Measurements from ENCODE around the gene P2RY11.

P2RY11 gene

GRCh38 chr19:10145031-10145430, 33.5 kb downstream of the P2RY11 start:
- TF ChIP-seq REST (IDR thresholded peaks at IDR 0.05; ENCODE audit: low read depth) (no peak), EP300 (IDR thresholded peaks at IDR 0.05; ENCODE audit: borderline replicate concordance) (no peak)

- TF ChIP-seq FOXM1 (IDR thresholded peaks at IDR 0.05; ENCODE audit: borderline replicate concordance, low read depth) (no peak), RAD21 (IDR thresholded peaks at IDR 0.05; ENCODE audit: low read depth) (no peak), ZBTB7A (IDR thresholded peaks at IDR 0.05; ENCODE audit: low read depth) (no peak), EP300 (IDR thresholded peaks at IDR 0.05; ENCODE audit: borderline replicate concordance) (no peak), CREB1 (IDR thresholded peaks at IDR 0.05; ENCODE audit: low read depth) (no peak), NFIC (IDR thresholded peaks at IDR 0.05) (no peak), EGR1 (IDR thresholded peaks at IDR 0.05) (no peak), TCF12 (IDR thresholded peaks at IDR 0.05; ENCODE audit: low read depth) (no peak), YY1 (IDR thresholded peaks at IDR 0.05; ENCODE audit: low read depth) (no peak), TAF1 (IDR thresholded peaks at IDR 0.05; ENCODE audit: low read depth) (no peak), CEBPB (IDR thresholded peaks at IDR 0.05) (no peak), USF1 (IDR thresholded peaks at IDR 0.05) (no peak), MAX (IDR thresholded peaks at IDR 0.05) (no peak), REST (IDR thresholded peaks at IDR 0.05; ENCODE audit: low read depth) (no peak), TEAD4 (IDR thresholded peaks at IDR 0.05) (no peak)
These were observed 34.6 kb downstream of the P2RY11 start for GRCh38 chr19:10146142-10146541.

GRCh38 chr19:10149427-10149826, 37.9 kb downstream of the P2RY11 start:
- TF ChIP-seq YY1 (IDR thresholded peaks at IDR 0.05; ENCODE audit: low read depth) (no peak), EGR1 (IDR thresholded peaks at IDR 0.05) (no peak), MAX (IDR thresholded peaks at IDR 0.05) (no peak), TEAD4 (IDR thresholded peaks at IDR 0.05) (no peak), NFIC (IDR thresholded peaks at IDR 0.05) (no peak), TAF1 (IDR thresholded peaks at IDR 0.05; ENCODE audit: low read depth) (no peak), FOXM1 (IDR thresholded peaks at IDR 0.05; ENCODE audit: borderline replicate concordance, low read depth) (no peak), CEBPB (IDR thresholded peaks at IDR 0.05) (no peak), EP300 (IDR thresholded peaks at IDR 0.05; ENCODE audit: borderline replicate concordance) (no peak), TCF12 (IDR thresholded peaks at IDR 0.05; ENCODE audit: low read depth) (no peak), REST (IDR thresholded peaks at IDR 0.05; ENCODE audit: low read depth) (no peak), RAD21 (IDR thresholded peaks at IDR 0.05; ENCODE audit: low read depth) (no peak), ZBTB7A (IDR thresholded peaks at IDR 0.05; ENCODE audit: low read depth) (no peak)

- TF ChIP-seq REST (IDR thresholded peaks at IDR 0.05; ENCODE audit: low read depth) (no peak), USF1 (IDR thresholded peaks at IDR 0.05) (no peak), FOXM1 (IDR thresholded peaks at IDR 0.05; ENCODE audit: borderline replicate concordance, low read depth) (no peak), CEBPB (IDR thresholded peaks at IDR 0.05) (no peak)
These were observed 40.0 kb downstream of the P2RY11 start for GRCh38 chr19:10151521-10151920.

Measured in Ishikawa (cell line).